ENCODE results near the gene AKR1A1. TPM values are rescaled to one million over a fixed set of nuclear protein-coding genes. Genes with fewer than 3 reads are reported as not detected.
"Not testable (repeated sequence)": the region's sequence is repeated elsewhere in the genome, so short reads cannot be mapped to it uniquely, and the experiment has no call there.

AKR1A1 gene
- total RNA-seq, 1 donor from 2014 or later = 214 TPM

- H3K4me1 Mint-ChIP-seq (ENCODE audit: low read depth) = peaks cover 16% of the 10 kb centered on the region
- TF ChIP-seq, protein P1, sequence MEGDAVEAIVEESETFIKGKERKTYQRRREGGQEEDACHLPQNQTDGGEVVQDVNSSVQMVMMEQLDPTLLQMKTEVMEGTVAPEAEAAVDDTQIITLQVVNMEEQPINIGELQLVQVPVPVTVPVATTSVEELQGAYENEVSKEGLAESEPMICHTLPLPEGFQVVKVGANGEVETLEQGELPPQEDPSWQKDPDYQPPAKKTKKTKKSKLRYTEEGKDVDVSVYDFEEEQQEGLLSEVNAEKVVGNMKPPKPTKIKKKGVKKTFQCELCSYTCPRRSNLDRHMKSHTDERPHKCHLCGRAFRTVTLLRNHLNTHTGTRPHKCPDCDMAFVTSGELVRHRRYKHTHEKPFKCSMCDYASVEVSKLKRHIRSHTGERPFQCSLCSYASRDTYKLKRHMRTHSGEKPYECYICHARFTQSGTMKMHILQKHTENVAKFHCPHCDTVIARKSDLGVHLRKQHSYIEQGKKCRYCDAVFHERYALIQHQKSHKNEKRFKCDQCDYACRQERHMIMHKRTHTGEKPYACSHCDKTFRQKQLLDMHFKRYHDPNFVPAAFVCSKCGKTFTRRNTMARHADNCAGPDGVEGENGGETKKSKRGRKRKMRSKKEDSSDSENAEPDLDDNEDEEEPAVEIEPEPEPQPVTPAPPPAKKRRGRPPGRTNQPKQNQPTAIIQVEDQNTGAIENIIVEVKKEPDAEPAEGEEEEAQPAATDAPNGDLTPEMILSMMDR (IDR thresholded peaks at IDR 0.05; ENCODE audit: unreplicated experiment) = peak; percentile 7
- DNase-seq (ENCODE audit: low spot score, unreplicated experiment) = no peak
- peak overlapping the region; percentile 96 for H3K4me3 Mint-ChIP-seq (ENCODE audit: low read depth)
- H3K27ac Mint-ChIP-seq = peak overlapping the region; percentile 99
- H3K36me3 Mint-ChIP-seq (ENCODE audit: insufficient read depth) = no peaks in the 10 kb centered on the region
- H3K9me3 Mint-ChIP-seq (ENCODE audit: low read depth) = no peaks in the 10 kb centered on the region
- H3K27me3 Mint-ChIP-seq = no peaks in the 10 kb centered on the region
Observed at GRCh38 chr1:45585110-45585426, 34.4 kb downstream of the AKR1A1 start.

DNA sequence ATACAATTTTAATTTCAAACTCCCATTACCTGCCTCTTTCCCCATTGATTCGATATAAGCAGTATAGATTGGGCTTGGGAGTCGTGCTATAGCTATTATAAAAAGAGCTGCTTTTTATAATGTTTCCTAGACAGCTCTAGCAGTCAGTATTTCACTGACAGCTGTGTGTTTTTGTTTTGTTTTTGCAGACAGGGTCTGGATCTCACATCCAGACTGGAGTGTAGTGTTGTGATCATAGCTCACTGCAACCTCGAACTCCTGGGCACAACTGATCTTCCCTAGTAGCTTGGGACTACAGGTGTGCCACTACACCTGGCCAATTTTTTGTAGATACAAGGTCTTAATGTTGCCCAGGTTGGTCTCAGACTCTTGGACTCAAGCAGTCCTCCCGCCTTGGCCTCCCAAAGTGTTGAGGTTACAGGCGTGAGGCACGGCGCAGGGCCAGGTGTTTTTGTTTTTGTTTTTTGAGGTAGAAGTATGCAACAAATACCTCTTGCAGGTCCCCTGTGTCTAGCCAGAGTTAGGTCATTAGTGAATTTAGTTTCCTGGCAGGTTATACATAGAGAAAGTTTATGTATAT, 35.0 kb downstream of the AKR1A1 start:
- no peaks in the 10 kb centered on the region for H3K27me3 Mint-ChIP-seq

GRCh38 chr1:45586769-45587168, 36.1 kb downstream of the AKR1A1 start:
- Mint-ChIP-seq H3K9me3 (ENCODE audit: low read depth) (no peaks in the 10 kb centered on the region), H3K36me3 (ENCODE audit: insufficient read depth) (peaks cover 2% of the 10 kb centered on the region), H3K27ac (peak overlapping the region; percentile 99), H3K4me1 (ENCODE audit: low read depth) (peaks cover 18% of the 10 kb centered on the region), H3K27me3 (no peaks in the 10 kb centered on the region), H3K4me3 (ENCODE audit: low read depth) (peak overlapping the region; percentile 65)
- DNase-seq (ENCODE audit: low spot score, unreplicated experiment) = no peak
- TF ChIP-seq, protein P1 (IDR thresholded peaks at IDR 0.05; ENCODE audit: unreplicated experiment) = no peak

More for the DNA sequence above, 35.0 kb downstream of the AKR1A1 start:
- H3K36me3 Mint-ChIP-seq (ENCODE audit: insufficient read depth) = no peaks in the 10 kb centered on the region
- no peaks in the 10 kb centered on the region for H3K9me3 Mint-ChIP-seq (ENCODE audit: low read depth)
- peaks cover 16% of the 10 kb centered on the region for H3K4me1 Mint-ChIP-seq (ENCODE audit: low read depth)
- TF ChIP-seq, protein P1 (IDR thresholded peaks at IDR 0.05; ENCODE audit: unreplicated experiment) = no peak
- H3K4me3 Mint-ChIP-seq (ENCODE audit: low read depth) = peak overlapping the region; percentile 96
- peak overlapping the region; percentile 99 for H3K27ac Mint-ChIP-seq
- DNase-seq (ENCODE audit: low spot score, unreplicated experiment) = no peak

DNA sequence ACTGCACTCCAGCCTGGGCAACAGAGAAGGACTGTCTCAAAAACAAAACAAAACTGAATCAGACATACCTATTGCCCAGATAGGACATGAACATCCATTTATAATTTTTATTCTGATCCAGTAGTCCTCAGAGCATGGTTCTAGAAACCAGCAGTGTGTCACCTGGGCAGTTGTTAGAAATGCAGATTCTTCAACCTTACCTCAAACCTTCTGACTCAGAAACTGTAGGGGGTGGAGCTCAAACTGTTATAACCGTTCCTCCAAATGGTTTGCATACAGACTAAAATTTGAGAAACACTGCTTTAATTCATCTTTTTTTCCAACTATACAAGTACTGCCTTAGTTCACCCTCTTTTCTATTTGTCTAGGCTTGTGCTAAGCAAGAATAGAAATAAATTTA, 39.2 kb downstream of the AKR1A1 start:
- H3K27ac Mint-ChIP-seq = no peak overlapping the region
- TF ChIP-seq, protein P1 (IDR thresholded peaks at IDR 0.05; ENCODE audit: unreplicated experiment) = no peak
- DNase-seq (ENCODE audit: low spot score, unreplicated experiment) = no peak
- peaks cover 16% of the 10 kb centered on the region for H3K4me1 Mint-ChIP-seq (ENCODE audit: low read depth)
- no peak overlapping the region for H3K4me3 Mint-ChIP-seq (ENCODE audit: low read depth)
- H3K9me3 Mint-ChIP-seq (ENCODE audit: low read depth) = no peaks in the 10 kb centered on the region
- peaks cover 5% of the 10 kb centered on the region for H3K36me3 Mint-ChIP-seq (ENCODE audit: insufficient read depth)
- no peaks in the 10 kb centered on the region for H3K27me3 Mint-ChIP-seq

- no peak overlapping the region for H3K4me3 Mint-ChIP-seq (ENCODE audit: low read depth)
- H3K36me3 Mint-ChIP-seq (ENCODE audit: insufficient read depth) = peaks cover 18% of the 10 kb centered on the region
- H3K27ac Mint-ChIP-seq = no peak overlapping the region
- no peaks in the 10 kb centered on the region for H3K9me3 Mint-ChIP-seq (ENCODE audit: low read depth)
- TF ChIP-seq, protein P1 (IDR thresholded peaks at IDR 0.05; ENCODE audit: unreplicated experiment) = no peak
- DNase-seq (ENCODE audit: low spot score, unreplicated experiment) = no peak
- H3K27me3 Mint-ChIP-seq = no peaks in the 10 kb centered on the region
- H3K4me1 Mint-ChIP-seq (ENCODE audit: low read depth) = peaks cover 2% of the 10 kb centered on the region
Observed at GRCh38 chr1:45594412-45594811, 43.8 kb downstream of the AKR1A1 start.

DNA sequence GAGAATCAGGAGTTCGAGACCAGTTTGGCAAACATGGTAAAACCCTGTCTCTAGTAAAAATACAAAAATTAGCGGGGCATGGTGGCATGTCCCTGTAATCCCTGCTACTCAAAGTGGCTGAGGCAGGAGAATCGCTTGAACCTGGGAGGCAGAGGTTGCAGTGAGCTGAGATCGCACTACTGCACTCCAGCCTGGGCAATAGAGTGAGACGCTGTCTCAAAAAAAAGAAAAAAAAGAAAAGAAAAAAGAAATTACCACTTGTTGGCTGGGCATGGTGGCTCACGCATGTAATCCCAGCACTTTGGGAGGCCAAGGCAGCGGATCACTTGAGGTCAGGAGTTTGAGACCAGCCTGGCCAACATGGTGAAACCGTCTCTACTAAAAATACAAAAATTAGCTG, 46.1 kb downstream of the AKR1A1 start:
- not testable (repeated sequence) for H3K4me1 Mint-ChIP-seq (ENCODE audit: low read depth); DNase-seq (ENCODE audit: low spot score, unreplicated experiment); H3K27ac Mint-ChIP-seq; H3K9me3 Mint-ChIP-seq (ENCODE audit: low read depth); H3K4me3 Mint-ChIP-seq (ENCODE audit: low read depth); H3K27me3 Mint-ChIP-seq
- peaks cover 19% of the 10 kb centered on the region for H3K36me3 Mint-ChIP-seq (ENCODE audit: insufficient read depth)
